CD4-positive, alpha-beta T cell treated with Interleukin-4 for 1 hour (primary cell): ENCODE data around the gene ABCA12.

Experiments used
- DNase-seq, 2 donors: peaks; one replicate each; pipeline ENCODE4 v3.0.0-alpha.2; 2020 to 2022

ABCA12 gene

GRCh38 chr2:214902286-214902685, 236.1 kb downstream of the ABCA12 start:
- DNase-seq, result no peak

- no peak for DNase-seq
Observed at GRCh38 chr2:214899751-214900150, 238.7 kb downstream of the ABCA12 start.

GRCh38 chr2:214896274-214896673, 242.2 kb downstream of the ABCA12 start:
- no peak for DNase-seq

- no peak for DNase-seq
Observed at GRCh38 chr2:214895469-214895868, 243.0 kb downstream of the ABCA12 start.

- DNase-seq, result no peak
Observed at GRCh38 chr2:214889301-214889700, 249.1 kb downstream of the ABCA12 start.

GRCh38 chr2:214881647-214882202, 256.7 kb downstream of the ABCA12 start:
- DNase-seq, result no peak
